Transverse colon (tissue), 4 donors: ENCODE results near the gene CLASP2. TPM values are rescaled to one million over a fixed set of nuclear protein-coding genes. Genes with fewer than 3 reads are reported as not detected.

Experiments
- DNase-seq: peaks from one replicate; pipeline ENCODE4 v3.0.0-alpha.2; 2019
- H3K27ac ChIP-seq, 4 donors: fragments of 200-600 bp; sonication (generic); 2 replicates each; pipeline ENCODE4 v1.5.1; 2016 to 2018; ENCODE audit warnings: inconsistent platforms in 4 of 4
- H3K27me3 ChIP-seq: fragments of 200-600 bp; sonication (generic); 2 replicates; pipeline ENCODE4 v1.5.1; 2017; ENCODE audit warnings: inconsistent platforms
- H3K36me3 ChIP-seq, 4 donors: fragments of 200-600 bp; sonication (generic); 2 replicates each; pipeline ENCODE4 v1.5.1; 2017 to 2019; ENCODE audit warnings: inconsistent platforms in 4 of 4
- H3K4me1 ChIP-seq, 4 donors: fragments of 200-600 bp; sonication (generic); 2 replicates each; pipeline ENCODE4 v1.5.1; 2017 to 2020; ENCODE audit warnings: inconsistent platforms in 4 of 4
- H3K4me3 ChIP-seq, 4 donors: fragments of 200-600 bp; sonication (generic); 1 replicate in 1 of 4; 2 replicates in 3 of 4; pipeline versions ENCODE4 v1.5.1 to v1.6.1; 2017 to 2019; ENCODE audit warnings: inconsistent platforms in 4 of 4
- H3K9me3 ChIP-seq, 2 donors: fragments of 200-600 bp; sonication (generic); 2 replicates each; pipeline ENCODE4 v1.5.1; 2017 to 2019; ENCODE audit warnings: inconsistent platforms in 2 of 2
- CTCF ChIP-seq, 5 experiments: fragments of 200-600 bp in 3 of 5; fragments of 450-650 bp in 2 of 5; sonication (generic) in 3 of 5; IDR thresholded peaks; 1 replicate in 2 of 5; 2 replicates in 3 of 5; pipeline ENCODE4 v1.5.1; 2016 to 2017; ENCODE audit warnings: antibody characterized with exemption in 5 of 5, inconsistent platforms in 3 of 5, mild to moderate bottlenecking in 2 of 5, moderate library complexity in 1 of 5
- EP300 ChIP-seq: sonication (generic); formaldehyde crosslinking; IDR thresholded peaks from one replicate; pipeline ENCODE4 v1.6.1; 2017; ENCODE audit warnings: antibody characterized with exemption, low read depth
- POLR2A ChIP-seq: fragments of 450-650 bp; IDR thresholded peaks from one replicate; pipeline ENCODE4 v1.6.1; 2016; ENCODE audit warnings: antibody characterized with exemption, mild to moderate bottlenecking, moderate library complexity
- POLR2AphosphoS5 ChIP-seq, 3 donors: sonication (generic); formaldehyde crosslinking; IDR thresholded peaks; one replicate each; pipeline ENCODE4 v1.6.1; 2016; ENCODE audit warnings: antibody characterized with exemption in 3 of 3
- WGBS, 2 donors: methylation state at CpG; one replicate each; pipeline ENCODE4 v1.1.5; 2018; ENCODE audit warnings: low coverage in 1 of 2; 5-methylcytosine and 5-hydroxymethylcytosine counted together
- in situ Hi-C, 4 donors: fragments of 200-750 bp; cut with MboI; loops; one replicate each; pipeline versions ENCODE4 v1.15.0 to v1.15.1; 2017; ENCODE audit warnings: low sequenced_read_pairs in 3 of 4, low pct_ligation_motif_present in 1 of 4, low pct_unique_long_range_greater_than_20kb in 1 of 4
- intact Hi-C: fragments of 100-400 bp; cut with DNase I; formaldehyde crosslinking; loops from one replicate; pipeline ENCODE4 v1.15.1; 2023; ENCODE audit warnings: low total_unique reads
- total RNA-seq, 4 donors: library from RNA; depleted of rRNA; stranded (reverse); fragments of >200 nt; gene quantifications; one replicate each; pipeline ENCODE4 v1.1.0, GENCODE V29; 2016

CLASP2 gene
- total RNA-seq, 4 donors from 2014 or later: 50.0 to 119 (median 56.6) TPM

DNA sequence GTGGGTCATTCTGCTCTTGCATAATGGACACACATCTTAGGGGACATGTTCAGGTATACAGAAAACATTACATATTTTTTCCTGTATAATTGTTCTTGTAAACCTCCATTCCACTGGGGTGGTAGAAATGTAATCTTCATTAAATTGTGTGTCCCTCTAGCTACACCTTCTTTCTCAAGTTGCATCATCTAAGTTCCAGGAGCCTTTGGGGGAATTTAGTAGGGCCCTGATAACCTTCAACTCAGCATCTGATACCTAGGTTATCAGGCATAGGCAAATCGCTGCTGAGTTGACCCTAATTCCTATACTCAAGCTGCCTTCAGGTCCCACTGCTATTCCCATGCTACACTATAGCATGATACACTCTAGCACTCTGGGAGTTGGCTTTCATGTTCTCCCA, 19.1 kb upstream of the CLASP2 start:
- intact Hi-C loops (no loop called here), in situ Hi-C loops (no loop called here)
- no peak for DNase-seq
- no peak for TF ChIP-seq CTCF (IDR thresholded peaks at IDR 0.05)
- no peak for TF ChIP-seq EP300
- TF ChIP-seq POLR2A: no peak
- peaks cover 6% of the 10 kb centered on the region for H3K27me3 ChIP-seq
- 80% methylated on average over 1 of the region's 1 CpG; no CpG with 5 or more reads in 1 of the 2 donors for WGBS, 2 donors
- H3K27ac ChIP-seq: no peak overlapping the region
- no peaks in the 10 kb centered on the region for H3K36me3 ChIP-seq
- no peaks in the 10 kb centered on the region for H3K4me1 ChIP-seq
- H3K4me3 ChIP-seq: no peak overlapping the region
- no peaks in the 10 kb centered on the region for H3K9me3 ChIP-seq

GRCh38 chr3:33732394-33732793, 14.3 kb upstream of the CLASP2 start:
- H3K36me3 ChIP-seq: no peaks in the 10 kb centered on the region
- no peaks in the 10 kb centered on the region for H3K9me3 ChIP-seq
- intact Hi-C loops: no loop called here
- TF ChIP-seq POLR2A: no peak
- TF ChIP-seq POLR2AphosphoS5 (IDR thresholded peaks at IDR 0.05): no peak
- TF ChIP-seq EP300: no peak
- no peak for TF ChIP-seq CTCF (IDR thresholded peaks at IDR 0.05)
- in situ Hi-C loops: no loop called here
- H3K4me3 ChIP-seq: no peak overlapping the region
- no peak for DNase-seq
- H3K4me1 ChIP-seq: no peaks in the 10 kb centered on the region
- no peak overlapping the region for H3K27ac ChIP-seq
- WGBS, 2 donors: 93 to 100% methylated on average over 2 to 3 of the region's 3 CpGs
- no peaks in the 10 kb centered on the region for H3K27me3 ChIP-seq

DNA sequence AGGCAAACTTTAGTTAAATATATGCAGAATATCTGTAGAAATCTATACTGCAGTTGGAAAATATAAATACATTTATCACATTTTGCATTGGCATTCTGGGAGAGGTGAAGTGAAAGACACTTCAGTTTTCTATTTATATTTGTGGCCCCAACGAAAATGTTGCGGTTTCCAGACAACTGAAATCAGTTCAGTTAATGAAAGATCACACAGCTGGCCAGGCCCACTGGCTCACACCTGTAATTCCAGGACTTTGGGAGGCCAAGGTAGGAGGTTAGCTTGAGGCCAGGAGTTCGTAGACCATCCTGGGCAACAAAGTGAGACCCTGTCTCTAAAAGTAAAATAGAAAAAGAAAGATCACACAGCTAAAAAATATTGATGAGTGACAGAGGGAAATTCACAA, 11.9 kb upstream of the CLASP2 start:
- in situ Hi-C loops (no loop called here), intact Hi-C loops (no loop called here)
- H3K27me3 ChIP-seq: no peaks in the 10 kb centered on the region
- no peaks in the 10 kb centered on the region for H3K4me1 ChIP-seq
- DNase-seq: peak; percentile 12
- WGBS, 2 donors: 73 to 95% methylated on average over 3 of the region's 3 CpGs
- H3K36me3 ChIP-seq: no peaks in the 10 kb centered on the region
- H3K27ac ChIP-seq: no peak overlapping the region
- no peak for TF ChIP-seq POLR2AphosphoS5 (IDR thresholded peaks at IDR 0.05)
- TF ChIP-seq EP300: no peak
- no peak for TF ChIP-seq CTCF (IDR thresholded peaks at IDR 0.05)
- no peak for TF ChIP-seq POLR2A
- H3K9me3 ChIP-seq: no peaks in the 10 kb centered on the region
- H3K4me3 ChIP-seq: no peak overlapping the region

DNA sequence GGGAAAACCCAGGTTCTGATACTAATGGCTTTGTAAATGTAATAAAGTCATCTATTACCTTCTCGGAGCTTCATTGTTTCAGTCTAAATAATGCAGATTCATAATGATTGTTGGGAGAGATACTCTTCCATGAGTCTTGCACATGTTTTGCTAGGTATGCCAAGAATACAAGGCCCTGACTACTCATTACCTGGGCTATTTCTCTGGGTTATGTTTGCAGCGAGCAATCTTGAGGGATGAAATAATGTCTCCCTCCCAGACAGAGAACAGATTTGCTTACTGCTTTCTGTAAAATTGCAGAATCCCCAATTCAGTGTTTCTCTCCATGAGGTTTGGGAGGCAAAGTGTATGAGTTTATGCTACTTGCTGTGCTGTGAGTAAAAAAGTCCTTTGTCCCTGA, 6.2 kb upstream of the CLASP2 start:
- H3K27me3 ChIP-seq: no peaks in the 10 kb centered on the region
- intact Hi-C loops (no loop called here), in situ Hi-C loops (no loop called here)
- no peak for DNase-seq
- H3K9me3 ChIP-seq: no peaks in the 10 kb centered on the region
- no peak overlapping the region for H3K4me3 ChIP-seq
- H3K27ac ChIP-seq: no peak overlapping the region
- TF ChIP-seq POLR2AphosphoS5 (IDR thresholded peaks at IDR 0.05) (no peak), EP300 (no peak), CTCF (IDR thresholded peaks at IDR 0.05) (no peak), POLR2A (no peak)
- WGBS, 2 donors: 98 to 100% methylated on average over 1 to 2 of the region's 2 CpGs
- H3K36me3 ChIP-seq: no peaks in the 10 kb centered on the region
- no peaks in the 10 kb centered on the region for H3K4me1 ChIP-seq
